GM18861 (cell line): Measurements from ENCODE around the gene CYSTM1.

Experiments
- ATAC-seq: cut with Tn5 transposase; IDR thresholded peaks from one replicate; pipeline ENCODE4 v1.9.1; 2021; ENCODE audit not compliant: unreplicated experiment

CYSTM1 gene

GRCh38 chr5:140205216-140205615 is 30.2 kb downstream of the CYSTM1 start:
- ATAC-seq = no peak

DNA sequence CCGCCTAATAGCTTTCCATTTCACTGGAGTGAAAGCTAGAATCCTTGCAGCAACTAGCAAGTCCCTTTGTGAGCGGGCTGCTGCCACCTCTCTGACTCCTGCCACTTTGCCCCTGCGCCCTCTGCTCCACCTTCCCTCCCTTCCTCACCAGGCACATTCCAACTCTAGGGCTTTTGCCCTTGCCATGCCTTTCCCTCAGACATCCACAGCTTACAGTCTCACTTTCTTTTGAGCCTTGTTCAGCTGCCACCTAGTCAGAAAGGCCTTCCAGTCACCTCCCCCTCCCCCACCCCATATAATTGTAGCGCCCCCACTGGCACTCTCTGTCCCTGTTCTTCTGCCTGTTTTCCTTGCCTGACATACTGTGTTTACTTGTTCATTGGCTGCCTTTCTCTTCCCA is 31.0 kb downstream of the CYSTM1 start:
- no peak for ATAC-seq

DNA sequence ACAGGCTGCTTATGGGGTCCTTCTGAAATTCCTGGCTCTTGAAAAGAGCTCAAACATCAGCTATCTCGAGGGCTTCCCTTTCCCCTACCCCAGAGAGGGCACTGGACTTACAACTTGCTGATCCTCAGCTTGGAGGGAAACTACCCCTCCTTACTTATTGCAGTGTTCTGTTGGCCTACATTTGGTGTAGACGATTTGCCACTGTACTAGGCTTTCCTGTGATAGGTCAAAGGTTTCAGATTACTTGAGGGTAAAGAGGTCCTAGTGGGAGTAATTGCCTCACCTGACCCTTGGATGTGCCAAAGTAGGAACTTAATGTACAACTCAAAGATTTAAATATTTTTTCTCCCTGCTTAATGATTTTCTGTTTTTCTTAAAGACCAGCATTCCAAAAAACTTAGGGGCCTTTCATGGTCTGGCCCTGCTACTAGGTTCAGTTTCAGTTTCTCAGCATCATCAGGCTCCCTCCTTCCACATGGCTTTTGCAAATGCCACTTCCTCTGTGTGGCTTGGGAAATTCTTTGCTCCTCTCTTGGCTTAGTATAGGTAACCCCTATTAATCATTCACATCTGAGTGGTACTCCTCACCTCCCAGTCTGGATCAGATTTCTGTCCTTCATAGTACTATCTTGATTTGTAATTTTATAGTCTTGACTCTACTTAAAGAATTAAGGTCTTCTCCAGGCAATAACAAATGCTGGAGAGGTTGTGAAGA is 32.4 kb downstream of the CYSTM1 start:
- ATAC-seq = no peak

DNA sequence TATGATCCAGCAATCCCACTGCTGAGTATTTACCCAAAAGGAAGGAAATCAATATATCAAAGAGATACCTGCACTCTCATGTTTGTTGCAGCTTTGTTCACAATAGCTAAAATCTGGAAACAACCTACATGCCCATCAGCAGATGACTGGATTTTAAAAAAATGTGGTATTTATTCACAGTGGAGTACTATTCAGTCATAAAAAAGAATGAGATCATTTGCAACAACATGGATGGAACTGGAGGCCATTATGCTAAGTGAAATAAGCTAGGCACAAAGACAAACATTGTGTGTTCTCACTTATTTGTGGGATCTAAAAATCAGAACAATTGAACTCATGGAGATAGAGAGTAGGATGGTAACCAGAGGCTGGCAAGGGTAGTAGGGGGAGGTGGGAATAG is 33.1 kb downstream of the CYSTM1 start:
- ATAC-seq = no peak

GRCh38 chr5:140213370-140213983 is 38.5 kb downstream of the CYSTM1 start:
- peak; percentile 57 for ATAC-seq

DNA sequence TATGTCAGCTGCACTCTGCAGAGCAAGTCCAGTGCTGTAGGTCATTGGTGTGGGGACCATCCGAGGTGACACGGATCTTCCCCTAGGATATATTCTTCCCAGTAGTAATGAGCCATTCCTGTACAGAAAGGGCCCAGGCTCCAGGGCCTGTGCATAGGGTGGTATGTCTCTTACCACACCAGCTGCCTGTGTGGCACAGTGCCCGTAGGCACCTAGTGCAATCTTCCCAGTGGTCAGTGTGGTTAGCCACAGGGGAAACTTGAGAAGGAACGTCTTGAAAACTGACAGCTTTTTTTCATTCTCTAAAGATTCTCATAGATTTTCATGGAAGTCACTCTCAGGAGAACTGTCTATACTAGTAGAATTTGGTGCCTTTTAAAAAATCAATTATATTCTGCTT is 39.8 kb downstream of the CYSTM1 start:
- ATAC-seq = no peak

DNA sequence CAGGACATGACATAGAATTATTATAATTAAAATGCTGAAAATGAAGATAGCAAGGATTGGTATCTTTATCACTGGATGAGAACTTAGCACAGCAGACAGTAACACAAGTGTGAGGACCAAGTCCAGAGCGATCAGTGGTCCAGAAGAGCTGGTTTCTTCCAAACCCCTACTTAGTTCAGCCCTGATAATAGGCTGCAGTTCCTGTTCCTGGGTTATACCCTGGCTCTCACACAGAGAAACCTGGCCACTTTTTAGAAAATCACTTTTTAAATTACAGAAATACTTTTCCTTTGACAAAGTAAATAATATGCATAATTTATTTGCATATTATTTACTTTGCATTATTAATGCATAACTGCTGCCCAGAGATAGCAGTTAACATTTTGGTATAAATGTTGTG is 40.3 kb downstream of the CYSTM1 start:
- ATAC-seq = no peak

DNA sequence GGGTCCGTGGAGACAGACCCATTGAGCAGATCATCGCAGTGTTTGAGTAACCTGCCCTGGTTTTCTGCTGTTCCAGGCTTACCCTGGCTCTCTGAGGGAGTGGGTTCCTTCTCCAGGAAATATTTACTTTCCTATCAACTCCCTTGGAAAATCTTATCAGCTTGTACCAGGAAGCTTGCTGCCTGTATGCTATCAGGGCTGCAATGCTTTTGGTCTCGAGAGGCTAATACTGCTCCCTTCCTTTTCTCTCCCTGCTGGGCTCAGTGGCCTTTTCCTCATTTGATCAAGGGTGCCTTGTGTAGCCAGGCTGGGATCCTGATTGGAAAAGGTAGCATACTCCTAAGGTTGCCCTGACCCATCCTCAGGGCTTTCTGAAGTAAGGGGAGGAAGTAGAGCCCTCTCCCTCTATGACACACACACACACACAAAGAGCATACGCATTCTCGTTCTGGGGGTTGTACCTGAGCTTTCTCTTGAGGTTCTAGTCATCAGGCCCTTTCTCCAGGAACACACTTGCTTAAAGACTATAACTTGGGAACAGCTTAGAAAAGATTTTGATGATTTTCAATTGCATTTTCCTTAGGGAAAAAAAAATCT is 41.6 kb downstream of the CYSTM1 start:
- ATAC-seq = no peak

DNA sequence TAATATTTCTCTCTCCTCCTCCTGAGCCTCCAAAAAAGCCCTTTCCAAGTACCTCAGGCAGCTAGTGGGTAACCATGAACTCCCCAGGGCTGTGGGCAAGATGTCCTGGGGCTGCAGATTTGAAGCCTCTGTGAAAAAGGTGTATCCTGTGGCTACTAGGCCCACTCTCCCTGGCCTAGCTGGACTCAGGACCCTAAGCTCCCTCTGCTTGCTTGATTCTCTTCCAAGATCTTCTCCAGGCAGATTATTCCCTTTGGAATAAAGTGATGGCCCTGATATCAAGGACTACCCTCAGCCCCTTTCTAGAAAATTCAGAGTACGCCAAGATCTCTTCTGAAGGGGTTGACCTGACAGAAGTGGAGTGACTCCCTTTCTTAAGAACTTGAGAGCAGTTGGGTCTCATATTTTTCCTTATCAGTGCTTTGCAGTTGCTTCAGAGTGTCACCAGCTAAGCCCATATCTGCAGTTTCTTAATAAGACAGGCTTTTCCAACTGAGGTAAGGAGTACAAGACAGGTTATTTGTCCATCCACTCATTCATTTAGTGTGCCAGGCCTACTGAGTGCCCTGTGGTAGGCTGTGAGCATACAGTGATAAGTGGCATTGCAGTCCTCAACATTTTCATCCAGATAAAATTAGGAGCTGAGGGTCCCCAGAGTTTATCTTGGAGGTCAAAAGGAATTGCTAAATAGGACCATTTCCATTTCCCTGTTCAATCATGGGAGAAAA is 42.5 kb downstream of the CYSTM1 start:
- ATAC-seq = no peak

DNA sequence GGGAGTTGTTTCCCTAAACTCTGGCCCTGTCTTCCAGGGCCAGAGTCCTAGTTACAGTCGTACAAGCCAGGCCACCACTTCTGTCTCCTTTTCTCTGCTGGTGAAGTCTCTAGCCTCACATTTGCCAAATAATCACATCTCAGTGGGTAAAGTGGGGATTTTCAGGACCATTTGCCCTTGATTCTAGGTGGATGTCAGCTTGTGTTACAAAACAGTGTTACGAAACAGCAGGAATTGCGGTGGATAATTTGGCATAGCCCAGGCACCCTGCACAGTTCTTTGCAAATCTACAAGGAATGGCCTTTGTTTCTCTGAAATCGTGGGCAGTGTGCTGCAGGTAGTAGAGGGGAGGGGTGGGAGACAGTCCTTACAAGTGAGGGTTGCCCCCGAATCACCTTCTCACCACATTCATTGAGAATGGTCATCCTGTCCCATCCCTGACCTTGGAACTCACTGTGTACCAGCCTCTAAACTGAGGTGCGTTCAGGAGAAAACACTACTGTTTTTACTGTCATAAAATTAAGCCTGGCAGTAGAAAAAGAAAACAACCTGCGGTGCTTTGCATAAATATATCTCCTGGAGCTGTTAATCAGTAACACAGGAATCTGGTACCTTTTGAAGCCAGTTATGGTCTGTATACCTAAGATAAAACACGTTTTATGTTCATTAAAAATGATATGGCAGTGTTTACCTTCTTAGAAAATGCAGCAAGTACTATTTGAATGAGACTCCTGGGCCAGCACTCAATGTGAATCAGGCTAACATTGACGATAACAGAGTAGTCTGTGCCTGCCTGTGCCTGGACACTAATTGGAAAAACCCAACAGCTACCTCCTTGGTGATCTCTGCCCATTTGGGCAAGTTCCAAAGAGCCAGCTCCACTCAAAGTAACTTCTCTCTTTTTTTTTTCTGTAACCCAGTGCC is 44.3 kb downstream of the CYSTM1 start:
- no peak for ATAC-seq

DNA sequence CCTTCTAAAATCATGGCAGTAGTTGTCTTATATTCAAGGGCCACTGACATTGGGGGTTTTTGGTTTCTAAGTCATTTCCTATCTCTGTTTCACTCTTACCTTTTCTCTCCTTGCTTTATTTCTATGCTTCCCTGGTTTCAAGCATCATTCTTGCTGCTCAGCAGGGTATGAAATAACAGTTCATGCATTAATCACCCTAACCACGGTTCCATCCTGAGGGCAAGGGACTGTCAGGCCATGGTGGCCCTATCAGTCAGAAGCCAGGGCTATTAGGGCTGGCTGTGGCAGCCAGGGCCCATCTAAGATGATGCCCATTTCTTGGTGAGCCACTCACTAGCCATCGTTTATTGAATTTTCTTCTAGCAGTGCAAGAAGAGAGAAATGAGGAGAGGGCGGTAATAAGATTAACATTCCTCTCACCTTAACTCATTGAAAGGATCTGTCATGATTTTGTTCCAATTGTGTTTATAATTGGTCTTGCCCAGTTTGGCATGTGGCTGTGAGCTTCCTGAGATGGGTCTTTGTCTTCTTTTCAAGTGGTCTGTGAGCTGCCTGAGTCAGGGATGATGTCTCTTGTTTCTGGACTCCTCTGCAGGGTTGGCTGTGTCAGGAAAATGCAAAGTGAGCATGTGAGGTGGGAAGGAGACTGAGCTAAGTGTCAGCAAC is 45.2 kb downstream of the CYSTM1 start:
- ATAC-seq = peak; percentile 60

GRCh38 chr5:140220698-140221064 is 45.7 kb downstream of the CYSTM1 start:
- no peak for ATAC-seq

DNA sequence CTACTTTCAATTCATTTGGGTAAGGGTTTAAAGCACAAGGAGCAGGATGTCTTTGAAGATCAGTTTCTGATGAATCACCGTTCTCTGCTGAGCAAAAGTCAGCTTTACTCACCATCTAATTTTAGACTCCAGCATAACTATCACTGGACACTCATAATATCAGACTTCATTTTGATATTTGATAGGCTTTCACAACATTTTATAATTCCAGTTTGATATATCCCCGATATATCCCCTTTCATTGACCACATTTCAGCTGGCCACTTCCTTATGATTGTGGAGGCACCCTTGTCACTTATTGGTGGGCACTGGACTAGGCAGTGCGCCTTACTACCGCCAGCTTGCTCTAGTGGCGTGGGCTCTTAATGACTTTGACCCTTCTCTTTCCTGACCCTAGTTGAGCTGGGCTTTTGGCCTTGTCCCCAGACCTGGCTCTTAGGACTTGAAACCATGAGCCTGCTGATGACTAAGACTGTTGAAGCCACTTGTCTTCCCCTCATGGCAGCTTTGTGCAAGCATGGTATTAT is 46.8 kb downstream of the CYSTM1 start:
- ATAC-seq = no peak

DNA sequence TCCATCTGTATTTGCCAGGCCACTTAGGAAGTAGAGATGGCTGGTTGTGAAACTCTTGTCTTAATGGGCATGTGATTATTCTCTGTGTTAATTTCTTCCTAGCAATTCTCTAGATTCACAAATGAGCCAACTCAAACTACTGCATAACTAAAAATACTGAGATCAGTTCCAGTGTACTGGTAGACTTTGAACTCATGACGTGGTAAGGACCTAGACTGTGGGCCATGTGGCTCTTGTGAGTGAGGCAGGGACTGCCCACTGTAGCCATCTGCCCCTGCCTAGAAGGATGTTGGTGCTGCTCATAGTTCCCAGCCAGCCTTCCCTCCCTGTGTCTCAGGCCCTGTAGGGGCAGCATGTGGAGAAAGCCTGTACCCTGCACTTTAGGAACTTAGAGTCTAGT is 47.4 kb downstream of the CYSTM1 start:
- ATAC-seq = no peak

- no peak for ATAC-seq
Observed at GRCh38 chr5:140223567-140223966, 48.6 kb downstream of the CYSTM1 start.

- no peak for ATAC-seq
Observed at GRCh38 chr5:140224658-140225057, 49.7 kb downstream of the CYSTM1 start.

DNA sequence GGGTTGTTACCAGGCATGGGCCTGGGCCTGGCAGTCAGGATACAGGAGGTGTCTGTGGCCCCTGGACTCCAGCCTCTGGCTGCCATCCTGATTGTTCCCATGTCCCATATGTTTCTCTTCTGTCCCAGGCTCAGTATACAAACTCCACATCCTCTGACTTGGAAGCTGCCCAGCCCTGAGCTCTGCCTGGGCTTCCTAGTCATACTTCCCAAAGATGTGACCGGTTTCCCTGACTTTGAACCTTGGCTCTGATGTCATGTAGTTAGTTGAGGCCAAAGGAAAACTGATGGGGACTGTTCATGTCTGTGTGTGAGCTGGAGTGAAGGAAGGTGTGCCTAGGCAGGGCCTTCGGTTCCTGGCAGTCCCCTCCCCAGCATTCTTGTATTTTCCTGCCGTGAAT is 50.4 kb downstream of the CYSTM1 start:
- no peak for ATAC-seq

- ATAC-seq = no peak
Observed at GRCh38 chr5:140227046-140227445, 52.1 kb downstream of the CYSTM1 start.

GRCh38 chr5:140228364-140228837 is 53.4 kb downstream of the CYSTM1 start:
- no peak for ATAC-seq

DNA sequence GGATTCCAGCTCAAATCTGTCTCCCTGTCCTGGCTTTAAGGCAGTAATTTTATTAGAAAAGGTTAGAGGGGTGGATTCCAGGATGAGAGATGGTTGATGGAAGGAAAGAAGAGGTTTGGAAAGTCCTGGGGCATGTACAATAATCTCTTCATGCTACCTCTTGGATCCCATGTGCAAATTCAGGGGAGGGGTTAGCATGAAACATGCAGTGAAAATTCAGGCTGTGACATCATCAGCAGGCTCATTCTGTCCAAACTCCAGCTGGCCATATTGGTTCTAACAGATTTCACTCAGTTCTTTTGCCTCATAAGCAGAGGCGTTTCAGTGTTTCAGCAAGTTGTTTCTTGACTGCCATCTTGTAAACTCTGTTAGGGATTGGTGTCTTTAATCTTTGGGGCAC is 55.4 kb downstream of the CYSTM1 start:
- no peak for ATAC-seq
